Prostate gland (tissue), 2 donors: ENCODE results near the gene ADGRG3.

Source experiments
- POLR2A ChIP-seq: fragments of 450-650 bp; IDR thresholded peaks from one replicate; pipeline ENCODE4 v1.6.1; 2016; ENCODE audit warnings: antibody characterized with exemption, mild to moderate bottlenecking
- POLR2AphosphoS5 ChIP-seq: sonication (generic); formaldehyde crosslinking; IDR thresholded peaks from one replicate; pipeline ENCODE4 v1.6.1; 2017; ENCODE audit warnings: antibody characterized with exemption
- TF ChIP-seq, protein P1 (sequence below), 4 experiments: fragments of 200-600 bp in 2 of 4; fragments of 450-650 bp in 2 of 4; sonication (generic) in 2 of 4; IDR thresholded peaks; 1 replicate in 3 of 4; 2 replicates in 1 of 4; pipeline ENCODE4 v1.5.1; 2016 to 2019; ENCODE audit warnings: antibody characterized with exemption in 4 of 4, mild to moderate bottlenecking in 2 of 4, moderate library complexity in 2 of 4

DNA sequence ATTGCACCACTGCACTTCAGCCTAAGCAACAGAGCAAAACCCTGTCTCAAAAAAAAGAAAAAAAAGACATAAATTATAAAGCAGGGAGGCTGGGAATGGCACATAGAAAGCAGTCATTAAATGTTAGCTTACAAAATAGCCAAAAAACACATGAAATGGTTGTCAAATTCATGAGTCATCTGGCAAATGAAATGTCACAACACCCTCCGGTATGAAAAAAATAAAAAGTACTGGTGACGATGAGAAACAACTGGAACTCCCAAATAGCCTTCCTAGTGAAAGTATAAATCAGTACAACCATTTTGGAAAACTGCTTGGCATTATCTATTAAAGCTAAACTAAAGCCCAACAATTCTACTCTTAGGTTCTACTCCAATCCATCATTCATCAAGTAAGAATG lies 63.9 kb downstream of the ADGRG3 start:
- TF ChIP-seq, protein P1, sequence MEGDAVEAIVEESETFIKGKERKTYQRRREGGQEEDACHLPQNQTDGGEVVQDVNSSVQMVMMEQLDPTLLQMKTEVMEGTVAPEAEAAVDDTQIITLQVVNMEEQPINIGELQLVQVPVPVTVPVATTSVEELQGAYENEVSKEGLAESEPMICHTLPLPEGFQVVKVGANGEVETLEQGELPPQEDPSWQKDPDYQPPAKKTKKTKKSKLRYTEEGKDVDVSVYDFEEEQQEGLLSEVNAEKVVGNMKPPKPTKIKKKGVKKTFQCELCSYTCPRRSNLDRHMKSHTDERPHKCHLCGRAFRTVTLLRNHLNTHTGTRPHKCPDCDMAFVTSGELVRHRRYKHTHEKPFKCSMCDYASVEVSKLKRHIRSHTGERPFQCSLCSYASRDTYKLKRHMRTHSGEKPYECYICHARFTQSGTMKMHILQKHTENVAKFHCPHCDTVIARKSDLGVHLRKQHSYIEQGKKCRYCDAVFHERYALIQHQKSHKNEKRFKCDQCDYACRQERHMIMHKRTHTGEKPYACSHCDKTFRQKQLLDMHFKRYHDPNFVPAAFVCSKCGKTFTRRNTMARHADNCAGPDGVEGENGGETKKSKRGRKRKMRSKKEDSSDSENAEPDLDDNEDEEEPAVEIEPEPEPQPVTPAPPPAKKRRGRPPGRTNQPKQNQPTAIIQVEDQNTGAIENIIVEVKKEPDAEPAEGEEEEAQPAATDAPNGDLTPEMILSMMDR (IDR thresholded peaks at IDR 0.05), result no peak
- TF ChIP-seq POLR2AphosphoS5 (no peak), POLR2A (no peak)
